Suprapubic skin (tissue), 4 donors: ENCODE measurements around the gene MEIOB. TPM values are rescaled to one million over a fixed set of nuclear protein-coding genes. Genes with fewer than 3 reads are reported as not detected.
A peak's percentile ranks its signal among the peaks of the same experiment; 100 is the strongest.

Source experiments
- DNase-seq, 2 donors: peaks; one replicate each; pipeline ENCODE4 v3.0.0-alpha.2; 2019; ENCODE audit warnings: low spot score in 2 of 2
- H3K27ac ChIP-seq: fragments of 200-600 bp; sonication (generic); one replicate; pipeline ENCODE4 v1.5.1; 2019
- H3K27me3 ChIP-seq: fragments of 200-600 bp; sonication (generic); one replicate; pipeline ENCODE4 v1.5.1; 2019
- H3K36me3 ChIP-seq: fragments of 200-600 bp; sonication (generic); one replicate; pipeline ENCODE4 v1.5.1; 2019
- H3K4me1 ChIP-seq: fragments of 200-600 bp; sonication (generic); one replicate; pipeline ENCODE4 v1.5.1; 2019
- H3K4me3 ChIP-seq: fragments of 200-600 bp; sonication (generic); one replicate; pipeline ENCODE4 v1.5.1; 2019; ENCODE audit warnings: mild to moderate bottlenecking
- H3K9me3 ChIP-seq: fragments of 200-600 bp; sonication (generic); one replicate; pipeline ENCODE4 v1.5.1; 2019
- CTCF ChIP-seq, 2 donors: fragments of 200-600 bp in 1 of 2; fragments of 450-650 bp in 1 of 2; sonication (generic) in 1 of 2; IDR thresholded peaks; one replicate each; pipeline ENCODE4 v1.5.1; 2016 to 2019; ENCODE audit warnings: antibody characterized with exemption in 2 of 2, mild to moderate bottlenecking in 1 of 2, moderate library complexity in 1 of 2
- EP300 ChIP-seq: sonication (generic); formaldehyde crosslinking; IDR thresholded peaks from one replicate; pipeline ENCODE4 v1.6.1; 2017; ENCODE audit warnings: antibody characterized with exemption
- POLR2A ChIP-seq, 2 donors: fragments of 450-650 bp; IDR thresholded peaks; one replicate each; pipeline ENCODE4 v1.6.1; 2017; ENCODE audit warnings: antibody characterized with exemption in 2 of 2, mild to moderate bottlenecking in 2 of 2, moderate library complexity in 2 of 2
- POLR2AphosphoS5 ChIP-seq, 3 donors: sonication (generic); formaldehyde crosslinking; IDR thresholded peaks; one replicate each; pipeline ENCODE4 v1.6.1; 2017; ENCODE audit warnings: antibody characterized with exemption in 3 of 3
- WGBS: methylation state at CpG from one replicate; pipeline ENCODE4 v1.1.5; 2018; 5-methylcytosine and 5-hydroxymethylcytosine counted together
- total RNA-seq, 4 donors: library from RNA; depleted of rRNA; stranded (reverse); fragments of >200 nt; gene quantifications; one replicate each; pipeline ENCODE4 v1.1.0, GENCODE V29; 2016

Gene MEIOB
- total RNA-seq, 4 donors from 2014 or later = 0.29 to 0.68 TPM; not detected in 2

DNA sequence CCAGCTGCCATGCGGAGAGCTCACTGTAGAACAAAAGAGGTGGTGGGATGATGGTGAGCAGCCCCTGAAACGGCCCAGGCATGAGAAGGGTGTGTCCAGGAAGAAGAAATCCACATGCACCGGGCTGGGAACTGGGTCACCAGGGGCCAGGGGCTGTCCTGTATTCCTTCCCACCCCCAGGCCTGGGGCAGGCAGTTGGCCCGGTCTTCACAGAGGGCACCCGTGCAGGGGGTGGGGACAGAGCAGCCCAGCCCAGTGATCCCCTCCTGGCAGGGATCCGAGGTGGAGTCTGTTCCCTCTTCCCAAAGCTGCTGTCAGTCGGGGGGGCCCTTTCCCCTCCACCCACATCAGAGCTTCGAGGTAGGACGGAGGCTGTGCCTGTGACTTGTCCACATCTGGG is 37.0 kb upstream of the MEIOB start:
- TF ChIP-seq EP300 = no peak
- TF ChIP-seq POLR2A (IDR thresholded peaks at IDR 0.05) = no peak
- no peak for TF ChIP-seq CTCF (IDR thresholded peaks at IDR 0.05)
- no peak for TF ChIP-seq POLR2AphosphoS5 (IDR thresholded peaks at IDR 0.05)
- H3K36me3 ChIP-seq = no peaks in the 10 kb centered on the region
- peaks cover 31% of the 10 kb centered on the region for H3K27me3 ChIP-seq
- WGBS = 39% methylated on average over 6 of the region's 9 CpGs
- no peak overlapping the region for H3K4me3 ChIP-seq
- H3K27ac ChIP-seq = peak overlapping the region; percentile 15
- H3K4me1 ChIP-seq = peaks cover 51% of the 10 kb centered on the region
- H3K9me3 ChIP-seq = no peaks in the 10 kb centered on the region
- no peak for DNase-seq

GRCh38 chr16:1908184-1908583 is 36.2 kb upstream of the MEIOB start:
- no peak for DNase-seq

GRCh38 chr16:1907226-1907860 is 35.4 kb upstream of the MEIOB start:
- Histone ChIP-seq H3K27ac (no peak overlapping the region), H3K4me1 (peaks cover 40% of the 10 kb centered on the region), H3K27me3 (peaks cover 31% of the 10 kb centered on the region), H3K36me3 (no peaks in the 10 kb centered on the region), H3K9me3 (no peaks in the 10 kb centered on the region), H3K4me3 (no peak overlapping the region)
- no peak for DNase-seq
- TF ChIP-seq CTCF (IDR thresholded peaks at IDR 0.05) (no peak), POLR2A (IDR thresholded peaks at IDR 0.05) (no peak), EP300 (no peak)
- WGBS = 70% methylated on average over 2 of the region's 17 CpGs

More at GRCh38 chr16:1908184-1908583, 36.2 kb upstream of the MEIOB start:
- Histone ChIP-seq H3K4me3 (no peak overlapping the region), H3K4me1 (peaks cover 43% of the 10 kb centered on the region), H3K27ac (no peak overlapping the region), H3K36me3 (no peaks in the 10 kb centered on the region), H3K27me3 (peaks cover 31% of the 10 kb centered on the region), H3K9me3 (no peaks in the 10 kb centered on the region)
- TF ChIP-seq EP300 (no peak), CTCF (IDR thresholded peaks at IDR 0.05) (no peak), POLR2AphosphoS5 (IDR thresholded peaks at IDR 0.05) (no peak), POLR2A (IDR thresholded peaks at IDR 0.05) (no peak)
- 46% methylated on average over 13 of the region's 17 CpGs for WGBS

DNA sequence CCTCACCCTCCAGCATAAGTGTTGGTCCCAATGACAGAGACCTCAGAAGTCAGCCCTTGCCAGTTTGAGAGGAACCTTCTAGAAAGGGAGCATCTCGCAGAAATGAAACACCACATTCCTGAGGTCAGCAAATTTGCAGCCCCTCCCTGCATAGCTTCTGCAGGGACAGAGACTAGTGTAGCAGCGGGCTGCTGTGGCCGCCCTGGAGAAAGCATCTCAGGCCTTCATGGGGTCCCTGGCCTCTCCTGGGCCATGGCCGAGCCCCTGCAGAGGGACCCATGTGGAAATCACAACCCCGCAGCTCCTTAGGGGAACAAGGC is 34.8 kb upstream of the MEIOB start:
- 100% methylated on average over 2 of the region's 5 CpGs for WGBS
- H3K27me3 ChIP-seq = peaks cover 28% of the 10 kb centered on the region
- TF ChIP-seq CTCF (IDR thresholded peaks at IDR 0.05) (no peak), POLR2AphosphoS5 (IDR thresholded peaks at IDR 0.05) (no peak), POLR2A (IDR thresholded peaks at IDR 0.05) (no peak), EP300 (no peak)
- DNase-seq = no peak
- H3K9me3 ChIP-seq = no peaks in the 10 kb centered on the region
- H3K4me1 ChIP-seq = peaks cover 34% of the 10 kb centered on the region
- H3K27ac ChIP-seq = no peak overlapping the region
- H3K36me3 ChIP-seq = no peaks in the 10 kb centered on the region
- H3K4me3 ChIP-seq = no peak overlapping the region

DNA sequence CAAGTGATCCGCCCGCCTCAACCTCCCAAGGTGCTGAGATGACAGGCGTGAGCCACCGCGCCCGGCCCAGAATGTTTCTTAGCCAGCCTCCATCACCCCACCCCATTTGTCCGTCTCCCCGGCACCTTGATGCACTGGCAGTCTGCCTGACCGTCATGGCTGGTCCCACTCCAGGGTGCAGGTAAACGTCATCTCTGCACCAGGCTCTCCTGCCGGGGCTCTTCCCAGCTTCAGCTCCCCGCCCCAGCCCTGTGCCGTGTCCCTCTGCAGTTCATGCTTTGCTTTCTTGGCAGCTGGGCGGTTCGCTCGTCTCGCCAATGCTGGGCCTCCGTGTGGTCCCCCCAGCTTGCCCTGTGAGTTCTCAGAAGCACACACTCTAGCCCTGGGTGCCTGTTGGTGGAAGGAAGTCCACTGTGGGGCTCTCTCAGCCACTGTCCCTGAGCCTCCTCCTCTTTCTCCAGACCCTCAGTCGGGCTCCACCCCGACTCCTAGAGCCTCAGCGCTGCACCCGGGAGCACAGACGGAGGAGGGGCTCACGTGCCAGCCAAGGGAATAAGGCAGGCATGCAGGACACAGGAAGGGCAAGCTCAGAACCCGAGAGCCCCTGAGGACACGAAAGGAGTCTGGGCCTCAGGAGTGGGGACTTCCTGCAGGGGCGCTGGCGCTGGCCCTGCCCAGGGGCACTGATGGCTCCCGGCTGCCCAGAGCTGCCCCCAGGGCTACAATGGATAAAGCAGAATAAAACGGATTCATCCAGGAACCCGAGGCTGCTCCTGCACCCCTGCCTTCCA is 34.3 kb upstream of the MEIOB start:
- Histone ChIP-seq H3K4me3 (peak overlapping the region; percentile 2), H3K27me3 (peaks cover 25% of the 10 kb centered on the region), H3K9me3 (no peaks in the 10 kb centered on the region), H3K27ac (peak overlapping the region; percentile 39), H3K4me1 (peaks cover 29% of the 10 kb centered on the region), H3K36me3 (no peaks in the 10 kb centered on the region)
- TF ChIP-seq CTCF (IDR thresholded peaks at IDR 0.05) (no peak), POLR2AphosphoS5 (IDR thresholded peaks at IDR 0.05) (no peak), EP300 (no peak), POLR2A (IDR thresholded peaks at IDR 0.05) (no peak)
- DNase-seq = no peak
- WGBS = 29% methylated on average over 31 of the region's 31 CpGs
